Left lung (tissue), 10 donors: ENCODE data around the gene CRYGN. TPM values are rescaled to one million over a fixed set of nuclear protein-coding genes. Genes with fewer than 3 reads are reported as not detected.
A peak's percentile ranks its signal among the peaks of the same experiment; 100 is the strongest.

ENCODE experiments used
- ATAC-seq: fragments of 200-7000 bp; cut with Tn5 transposase; one replicate; pipeline ENCODE4 v1.9.1; 2020; ENCODE audit warnings: moderate library complexity
- DNase-seq, 4 donors: peaks; one replicate each; pipeline ENCODE4 v3.0.0-alpha.2; 2013 to 2020
- H3K27ac ChIP-seq, 2 donors: fragments of 200-600 bp; sonication (generic) in 1 of 2; one replicate each; pipeline versions ENCODE4 v1.5.0 to v1.8.0; 2020 to 2021
- H3K27me3 ChIP-seq, 2 donors: fragments of 200-600 bp; sonication (generic) in 1 of 2; one replicate each; pipeline versions ENCODE4 v1.5.0 to v1.8.0; 2020 to 2021
- H3K36me3 ChIP-seq, 2 donors: fragments of 200-600 bp; sonication (generic) in 1 of 2; one replicate each; pipeline versions ENCODE4 v1.5.0 to v1.8.0; 2020 to 2021
- H3K4me1 ChIP-seq, 2 donors: fragments of 200-600 bp; one replicate each; pipeline ENCODE4 v1.8.0; 2021
- H3K4me3 ChIP-seq, 2 donors: fragments of 200-600 bp; sonication (generic) in 1 of 2; one replicate each; pipeline versions ENCODE4 v1.5.0 to v1.8.0; 2020 to 2021; ENCODE audit warnings: mild to moderate bottlenecking in 1 of 2
- H3K9me3 ChIP-seq, 2 donors: fragments of 200-600 bp; sonication (generic) in 1 of 2; one replicate each; pipeline versions ENCODE4 v1.5.0 to v1.8.0; 2020 to 2021
- intact Hi-C, 2 donors: fragments of 100-400 bp; cut with DNase I; formaldehyde crosslinking; loops; one replicate each; pipeline versions ENCODE4 v1.11.2 to v1.14.2; 2022
- polyA plus RNA-seq, 6 donors: library from polyadenylated mRNA; unstranded; fragments of 120-200 nt; gene quantifications; one replicate each; pipeline ENCODE4 v1.2.1, GENCODE V29; 2013; ENCODE audit not compliant: insufficient read length in 6 of 6
- total RNA-seq, 2 donors: library from RNA; stranded (reverse); fragmentation: NEBNext Ultra II Directional; extraction: Animal tissue kit (Norgen Biotek cat#: 25700); gene quantifications; one replicate each; pipeline ENCODE4 v1.2.1, GENCODE V29; 2021
- TF ChIP-seq, protein P1 (sequence below), 2 donors: fragments of 200-600 bp; sonication (generic) in 1 of 2; IDR thresholded peaks; one replicate each; pipeline versions ENCODE4 v1.5.0 to v1.8.0; 2021; ENCODE audit warnings: antibody characterized with exemption in 2 of 2
- donor health status: DM: no; HTN: yes; CAD: no.
- donor health status: DM: no; HTN: no; CAD: no.

Gene CRYGN
- total and polyA plus RNA-seq, 8 donors: 0.34 to 0.75 (median 0.56) TPM; not detected in 2

DNA sequence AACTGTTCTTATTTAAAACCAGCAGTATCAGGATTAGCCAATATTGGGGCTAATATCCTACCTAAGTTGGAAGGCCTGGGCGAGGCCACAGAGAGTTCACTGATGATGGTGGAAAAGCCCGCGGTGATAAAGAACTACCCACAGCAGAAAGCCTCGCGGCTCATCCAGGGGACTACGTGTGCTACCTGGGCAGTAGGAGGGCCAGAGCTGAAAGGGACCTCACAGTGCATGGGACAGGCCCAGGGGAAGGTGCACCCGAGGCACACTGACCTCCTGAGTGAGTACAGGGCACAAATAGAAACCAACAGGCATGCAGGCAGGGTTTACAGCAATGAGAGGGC is 31.5 kb downstream of the CRYGN start:
- H3K4me1 ChIP-seq: peaks cover 13 to 30% of the 10 kb centered on the region in 2 donors
- intact Hi-C loops: no loop called here
- no peak overlapping the region for H3K4me3 ChIP-seq
- ATAC-seq (no peak), DNase-seq (no peak)
- H3K27me3 ChIP-seq: peaks cover 33 to 78% of the 10 kb centered on the region in 2 donors
- peak overlapping the region in 1 of 2 donors; percentile 2 for H3K27ac ChIP-seq
- H3K9me3 ChIP-seq: no peaks in the 10 kb centered on the region
- no peaks in the 10 kb centered on the region for H3K36me3 ChIP-seq
- TF ChIP-seq, protein P1, sequence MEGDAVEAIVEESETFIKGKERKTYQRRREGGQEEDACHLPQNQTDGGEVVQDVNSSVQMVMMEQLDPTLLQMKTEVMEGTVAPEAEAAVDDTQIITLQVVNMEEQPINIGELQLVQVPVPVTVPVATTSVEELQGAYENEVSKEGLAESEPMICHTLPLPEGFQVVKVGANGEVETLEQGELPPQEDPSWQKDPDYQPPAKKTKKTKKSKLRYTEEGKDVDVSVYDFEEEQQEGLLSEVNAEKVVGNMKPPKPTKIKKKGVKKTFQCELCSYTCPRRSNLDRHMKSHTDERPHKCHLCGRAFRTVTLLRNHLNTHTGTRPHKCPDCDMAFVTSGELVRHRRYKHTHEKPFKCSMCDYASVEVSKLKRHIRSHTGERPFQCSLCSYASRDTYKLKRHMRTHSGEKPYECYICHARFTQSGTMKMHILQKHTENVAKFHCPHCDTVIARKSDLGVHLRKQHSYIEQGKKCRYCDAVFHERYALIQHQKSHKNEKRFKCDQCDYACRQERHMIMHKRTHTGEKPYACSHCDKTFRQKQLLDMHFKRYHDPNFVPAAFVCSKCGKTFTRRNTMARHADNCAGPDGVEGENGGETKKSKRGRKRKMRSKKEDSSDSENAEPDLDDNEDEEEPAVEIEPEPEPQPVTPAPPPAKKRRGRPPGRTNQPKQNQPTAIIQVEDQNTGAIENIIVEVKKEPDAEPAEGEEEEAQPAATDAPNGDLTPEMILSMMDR (IDR thresholded peaks at IDR 0.05): no peak

DNA sequence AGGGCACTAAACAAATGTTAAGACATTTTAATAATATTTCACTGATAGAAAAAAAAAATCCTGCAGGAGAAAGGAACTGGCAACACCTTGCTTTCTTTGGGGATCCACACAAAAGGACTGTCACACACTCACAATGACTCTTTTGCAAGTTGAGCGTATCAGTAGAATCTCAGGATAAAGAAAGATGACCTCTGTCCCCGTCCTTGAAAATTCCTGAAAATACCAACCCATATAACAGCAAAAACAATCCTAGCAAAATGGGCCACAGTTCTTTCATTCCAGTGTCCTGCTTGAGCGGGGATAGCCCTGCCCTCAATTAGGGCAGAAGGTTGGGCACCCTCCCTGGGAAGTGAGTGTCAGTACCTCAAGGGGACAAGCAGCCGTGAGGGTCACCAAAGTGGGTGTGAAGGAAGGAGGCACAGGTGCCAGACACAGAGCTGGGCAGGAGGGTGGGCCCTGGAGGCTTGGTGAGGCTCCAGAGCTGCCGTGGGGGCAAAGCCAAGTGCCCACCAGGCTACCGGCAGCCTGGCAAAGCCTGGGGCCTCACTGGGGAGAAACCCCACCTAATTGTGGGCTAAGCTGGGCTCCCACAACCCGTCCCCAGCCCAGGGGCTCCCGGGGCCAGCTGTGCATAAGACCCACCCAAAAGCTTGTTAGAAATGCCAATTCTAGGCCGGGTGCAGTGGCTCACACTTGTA is 32.9 kb downstream of the CRYGN start:
- H3K27ac ChIP-seq: no peak overlapping the region
- no peaks in the 10 kb centered on the region for H3K36me3 ChIP-seq
- H3K27me3 ChIP-seq: peaks cover 33 to 66% of the 10 kb centered on the region in 2 donors
- no peak overlapping the region for H3K4me3 ChIP-seq
- no peak for DNase-seq
- no peak for ATAC-seq
- H3K4me1 ChIP-seq: peaks cover 13 to 30% of the 10 kb centered on the region in 2 donors
- H3K9me3 ChIP-seq: no peaks in the 10 kb centered on the region
- intact Hi-C loops: no loop called here
- TF ChIP-seq, protein P1 (IDR thresholded peaks at IDR 0.05): no peak

DNA sequence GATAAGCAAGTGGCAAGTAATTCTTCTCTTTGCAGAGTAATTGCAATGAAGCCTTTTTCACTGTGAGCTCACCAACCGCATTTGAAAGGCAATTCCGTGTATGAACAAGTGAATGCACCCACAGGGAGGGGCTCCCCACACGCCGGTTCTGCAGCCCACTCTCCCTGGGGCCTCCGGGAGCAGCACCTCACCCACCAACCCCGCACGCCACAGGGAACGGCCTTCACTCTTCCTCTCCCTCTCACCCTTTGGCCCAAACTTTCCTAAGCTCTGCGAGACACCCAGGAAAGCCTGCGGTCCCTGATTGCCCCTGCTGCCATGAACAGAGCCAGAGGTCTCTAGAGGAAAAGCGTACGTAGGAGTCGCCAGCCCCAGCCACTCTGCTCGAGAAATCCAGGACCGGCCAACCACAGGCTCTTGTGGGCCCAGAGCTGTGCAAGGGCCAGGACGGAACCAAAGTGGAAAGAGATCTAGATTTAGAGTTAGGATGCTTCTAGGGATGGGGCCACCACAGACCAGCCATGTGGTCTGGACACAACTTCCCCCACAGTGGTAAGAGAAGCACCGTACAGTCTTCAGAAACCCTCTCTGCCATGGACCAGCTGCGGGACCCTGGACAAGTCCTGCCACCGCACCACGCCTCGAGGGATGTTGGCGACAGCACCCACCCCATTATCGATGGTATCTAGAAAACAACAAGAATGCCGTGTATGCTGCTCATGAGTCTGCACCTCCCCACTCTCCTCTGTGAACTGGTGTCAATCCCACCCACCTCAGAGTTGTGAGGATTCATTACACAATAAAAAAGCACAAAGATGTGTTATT is 33.7 kb downstream of the CRYGN start:
- ATAC-seq: no peak
- no peak for DNase-seq
- H3K36me3 ChIP-seq: no peaks in the 10 kb centered on the region
- H3K27ac ChIP-seq: no peak overlapping the region
- H3K4me3 ChIP-seq: no peak overlapping the region
- no peaks in the 10 kb centered on the region for H3K9me3 ChIP-seq
- TF ChIP-seq, protein P1 (IDR thresholded peaks at IDR 0.05): no peak
- H3K4me1 ChIP-seq: peaks cover 13 to 30% of the 10 kb centered on the region in 2 donors
- H3K27me3 ChIP-seq: peaks cover 30 to 58% of the 10 kb centered on the region in 2 donors
- intact Hi-C loops: no loop called here

DNA sequence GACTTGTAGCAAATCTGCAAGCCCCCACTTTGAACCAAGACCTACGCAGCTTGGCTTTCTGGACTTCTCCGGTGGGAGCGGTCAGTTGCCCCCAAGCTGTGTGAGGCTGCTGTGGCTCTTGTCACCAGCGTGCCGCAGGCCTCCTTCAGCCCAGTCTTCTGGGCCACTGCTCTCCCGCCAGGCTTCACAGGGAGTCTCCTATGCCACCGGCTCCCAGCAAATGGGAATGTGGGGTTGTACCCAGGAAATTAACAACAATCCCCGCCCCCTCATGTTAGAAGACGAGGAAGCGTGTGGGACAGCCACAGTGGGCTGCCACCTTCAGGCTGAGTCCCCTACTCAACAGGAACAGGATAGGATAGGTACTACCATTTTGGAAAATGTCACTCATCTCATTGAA is 34.4 kb downstream of the CRYGN start:
- DNase-seq (no peak), ATAC-seq (no peak)
- intact Hi-C loops: no loop called here
- H3K27ac ChIP-seq: no peak overlapping the region
- H3K9me3 ChIP-seq: no peaks in the 10 kb centered on the region
- TF ChIP-seq, protein P1 (IDR thresholded peaks at IDR 0.05): no peak
- H3K36me3 ChIP-seq: no peaks in the 10 kb centered on the region
- no peak overlapping the region for H3K4me3 ChIP-seq
- H3K4me1 ChIP-seq: peaks cover 13 to 30% of the 10 kb centered on the region in 2 donors
- peaks cover 23 to 54% of the 10 kb centered on the region in 2 donors for H3K27me3 ChIP-seq

DNA sequence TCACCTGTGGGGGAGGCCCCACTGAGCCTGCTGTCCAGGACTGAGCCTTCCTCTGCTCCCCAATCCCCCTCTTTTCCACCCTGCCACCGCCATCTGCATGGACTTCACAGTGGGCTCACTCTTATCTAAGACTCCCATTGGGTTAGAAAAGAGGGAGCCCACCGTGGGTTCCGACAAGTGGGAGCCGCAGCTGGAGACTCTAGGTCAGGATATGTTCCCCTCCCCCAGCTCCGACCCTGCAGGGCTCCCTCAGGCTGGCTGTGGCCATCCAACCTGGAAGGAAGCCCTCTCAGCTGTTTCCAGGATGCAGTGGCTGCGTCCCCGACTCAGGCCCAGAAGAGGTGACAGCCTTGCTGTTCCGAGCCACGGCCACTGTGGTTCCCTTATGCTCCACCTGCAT is 34.9 kb downstream of the CRYGN start:
- ATAC-seq: no peak
- H3K27ac ChIP-seq: no peak overlapping the region

More for the DNA sequence above, 34.9 kb downstream of the CRYGN start:
- Histone ChIP-seq H3K27me3 (peaks cover 18 to 54% of the 10 kb centered on the region in 2 donors), H3K36me3 (no peaks in the 10 kb centered on the region), H3K4me3 (no peak overlapping the region), H3K4me1 (peaks cover 9 to 24% of the 10 kb centered on the region in 2 donors), H3K9me3 (no peaks in the 10 kb centered on the region)
- no peak for DNase-seq
- intact Hi-C loops: no loop called here
- TF ChIP-seq, protein P1 (IDR thresholded peaks at IDR 0.05): no peak
